WTC11 (cell line): ENCODE measurements around the gene C5orf24.

Source experiments
- ATF6 ChIP-seq: sonication (generic); formaldehyde crosslinking; IDR thresholded peaks from 2 replicates; pipeline ENCODE4 v1.8.1; 2023; ENCODE audit warnings: mild to moderate bottlenecking, missing genetic modification reagents
- CTCF ChIP-seq: fragments of 200-600 bp; IDR thresholded peaks from 2 replicates; pipeline ENCODE4 v1.8.0; 2022; ENCODE audit warnings: antibody characterized with exemption
- ELF4 ChIP-seq: sonication (generic); formaldehyde crosslinking; IDR thresholded peaks from 2 replicates; pipeline ENCODE4 v1.8.1; 2022; ENCODE audit warnings: low read depth, mild to moderate bottlenecking, moderate library complexity, missing genetic modification reagents
- GABPB1 ChIP-seq: sonication (generic); formaldehyde crosslinking; IDR thresholded peaks from 2 replicates; pipeline ENCODE4 v1.8.1; 2023; ENCODE audit warnings: mild to moderate bottlenecking, missing genetic modification reagents
- JUN ChIP-seq: sonication (generic); formaldehyde crosslinking; IDR thresholded peaks from 2 replicates; pipeline ENCODE4 v1.8.0; 2023; ENCODE audit warnings: mild to moderate bottlenecking, missing genetic modification reagents
- NFYB ChIP-seq: sonication (generic); formaldehyde crosslinking; conservative IDR thresholded peaks from 2 replicates; pipeline ENCODE4 v1.8.0; 2022; ENCODE audit warnings: low read depth, missing genetic modification reagents
- SP1 ChIP-seq: sonication (generic); formaldehyde crosslinking; conservative IDR thresholded peaks from 2 replicates; pipeline ENCODE4 v1.8.1; 2022; ENCODE audit warnings: missing genetic modification reagents
- STAT6 ChIP-seq: sonication (generic); formaldehyde crosslinking; conservative IDR thresholded peaks from 2 replicates; pipeline ENCODE4 v1.8.1; 2023; ENCODE audit warnings: mild to moderate bottlenecking, low read depth, missing genetic modification reagents, moderate library complexity

- TF ChIP-seq NFYB (CRISPR knock-in tag), result no peak
- TF ChIP-seq SP1 (CRISPR knock-in tag), result no peak
- TF ChIP-seq CTCF, result no peak
- no peak for TF ChIP-seq ATF6 (CRISPR knock-in tag)
- TF ChIP-seq ELF4 (CRISPR knock-in tag), result no peak
- TF ChIP-seq GABPB1 (CRISPR knock-in tag), result no peak
- no peak for TF ChIP-seq STAT6 (CRISPR knock-in tag)
- TF ChIP-seq JUN (CRISPR knock-in tag), result no peak
Observed at GRCh38 chr5:134892926-134893325, 47.2 kb downstream of the C5orf24 start.
